Left ventricle myocardium inferior (tissue), 1 donor: ENCODE data around the gene WIZ. TPM values are rescaled to one million over a fixed set of nuclear protein-coding genes. Genes with fewer than 3 reads are reported as not detected.

Source experiments
- DNase-seq: peaks from one replicate; pipeline ENCODE4 v3.0.0-alpha.2; 2020
- H3K27ac ChIP-seq: fragments of 200-600 bp; replicated peaks from 2 replicates; pipeline ENCODE4 v1.8.0; 2021
- H3K27me3 ChIP-seq: fragments of 200-600 bp; 2 replicates; pipeline ENCODE4 v1.8.0; 2021; ENCODE audit warnings: low read depth
- H3K36me3 ChIP-seq: fragments of 200-600 bp; 2 replicates; pipeline ENCODE4 v1.8.0; 2021
- H3K4me1 ChIP-seq: fragments of 200-600 bp; 2 replicates; pipeline ENCODE4 v1.8.0; 2021
- H3K4me3 ChIP-seq: fragments of 200-600 bp; 2 replicates; pipeline ENCODE4 v1.8.0; 2021; ENCODE audit warnings: mild to moderate bottlenecking, moderate library complexity
- H3K9me3 ChIP-seq: fragments of 200-600 bp; replicated peaks from 2 replicates; pipeline ENCODE4 v1.8.0; 2021
- intact Hi-C: fragments of 100-400 bp; cut with micrococcal nuclease; formaldehyde crosslinking; loops from one replicate; pipeline ENCODE4 v1.11.0; 2022
- total RNA-seq: library from RNA; stranded (reverse); fragmentation: NEBNext Ultra II Directional; extraction: Animal tissue kit (Norgen Biotek cat#: 25700); gene quantifications from one replicate; pipeline ENCODE4 v1.2.1, GENCODE V29; 2021
- TF ChIP-seq, protein P1 (sequence below): fragments of 200-600 bp; IDR thresholded peaks from 2 replicates; pipeline ENCODE4 v1.8.0; 2021; ENCODE audit warnings: antibody characterized with exemption, mild to moderate bottlenecking, borderline replicate concordance
- donor health status: DM: no; HTN: yes; CAD: no; lungs with severe emphysema.

WIZ gene
- total RNA-seq, 1 donor from 2014 or later: 25.3 TPM

DNA sequence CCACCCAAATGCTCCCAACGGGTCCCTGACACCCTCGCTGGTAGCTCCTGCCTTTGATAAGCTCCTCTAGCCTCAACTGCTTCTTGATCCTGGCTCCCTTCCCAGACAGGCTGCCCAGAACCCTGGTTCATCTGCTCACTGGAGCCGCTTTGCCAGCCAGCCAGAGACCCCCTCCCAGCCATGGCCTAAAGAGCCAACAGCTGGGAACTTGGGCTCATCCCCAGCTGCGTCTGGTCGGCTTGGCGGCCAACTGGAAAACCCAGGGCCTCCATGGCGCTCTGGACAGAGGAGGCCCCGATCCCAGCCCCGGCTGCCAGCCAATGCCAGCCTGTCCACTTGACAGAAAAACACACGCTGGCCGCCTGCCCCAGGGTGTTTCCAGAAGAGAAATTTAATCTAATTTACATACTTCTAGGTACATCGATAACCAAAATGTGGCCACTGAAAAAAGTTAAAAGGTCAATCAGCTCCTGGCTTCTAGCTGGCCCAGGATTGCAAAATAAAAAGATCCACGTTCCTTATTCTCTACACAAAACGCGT, 28.0 kb downstream of the WIZ start:
- H3K4me3 ChIP-seq: peak overlapping the region; percentile 14

DNA sequence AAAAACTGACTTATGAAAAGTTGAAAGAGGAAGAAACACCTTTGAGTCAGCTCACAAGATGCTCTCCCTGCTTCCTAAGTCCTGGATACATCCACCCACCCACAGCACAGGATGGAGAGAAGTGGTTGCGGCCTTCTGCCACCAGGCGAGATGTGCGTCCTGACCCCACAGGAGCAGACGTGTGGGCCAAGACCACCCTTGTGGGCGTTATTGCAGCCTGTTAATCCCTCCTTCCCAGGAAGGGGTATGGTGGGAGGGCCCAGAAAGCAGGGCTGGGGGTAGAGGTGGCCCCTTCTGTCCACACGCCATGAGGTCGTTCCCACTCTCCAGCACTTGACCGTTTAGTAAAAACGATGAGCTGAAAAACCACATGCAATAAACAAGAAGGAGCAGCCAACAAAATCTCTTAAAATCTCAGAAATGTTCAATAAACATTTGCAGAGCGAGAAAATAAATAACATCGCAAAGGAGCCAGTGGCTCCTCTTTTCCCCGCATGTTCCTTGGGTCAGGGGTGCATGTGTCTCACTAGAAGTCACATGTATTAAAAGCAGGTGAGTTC, 28.5 kb downstream of the WIZ start:
- peaks cover 54% of the 10 kb centered on the region for H3K4me1 ChIP-seq
- H3K4me3 ChIP-seq: no peak overlapping the region
- intact Hi-C loops: no loop called here
- no peaks in the 10 kb centered on the region for H3K27me3 ChIP-seq
- TF ChIP-seq, protein P1, sequence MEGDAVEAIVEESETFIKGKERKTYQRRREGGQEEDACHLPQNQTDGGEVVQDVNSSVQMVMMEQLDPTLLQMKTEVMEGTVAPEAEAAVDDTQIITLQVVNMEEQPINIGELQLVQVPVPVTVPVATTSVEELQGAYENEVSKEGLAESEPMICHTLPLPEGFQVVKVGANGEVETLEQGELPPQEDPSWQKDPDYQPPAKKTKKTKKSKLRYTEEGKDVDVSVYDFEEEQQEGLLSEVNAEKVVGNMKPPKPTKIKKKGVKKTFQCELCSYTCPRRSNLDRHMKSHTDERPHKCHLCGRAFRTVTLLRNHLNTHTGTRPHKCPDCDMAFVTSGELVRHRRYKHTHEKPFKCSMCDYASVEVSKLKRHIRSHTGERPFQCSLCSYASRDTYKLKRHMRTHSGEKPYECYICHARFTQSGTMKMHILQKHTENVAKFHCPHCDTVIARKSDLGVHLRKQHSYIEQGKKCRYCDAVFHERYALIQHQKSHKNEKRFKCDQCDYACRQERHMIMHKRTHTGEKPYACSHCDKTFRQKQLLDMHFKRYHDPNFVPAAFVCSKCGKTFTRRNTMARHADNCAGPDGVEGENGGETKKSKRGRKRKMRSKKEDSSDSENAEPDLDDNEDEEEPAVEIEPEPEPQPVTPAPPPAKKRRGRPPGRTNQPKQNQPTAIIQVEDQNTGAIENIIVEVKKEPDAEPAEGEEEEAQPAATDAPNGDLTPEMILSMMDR: no peak
- peaks cover 7% of the 10 kb centered on the region for H3K9me3 ChIP-seq
- DNase-seq: no peak
- H3K36me3 ChIP-seq: peaks cover 37% of the 10 kb centered on the region
- peak overlapping the region; percentile 63 for H3K27ac ChIP-seq

More for the DNA sequence above, 28.0 kb downstream of the WIZ start:
- TF ChIP-seq, protein P1: no peak
- Histone ChIP-seq H3K36me3 (peaks cover 43% of the 10 kb centered on the region), H3K27ac (peak overlapping the region; percentile 63), H3K27me3 (no peaks in the 10 kb centered on the region), H3K9me3 (peaks cover 7% of the 10 kb centered on the region), H3K4me1 (peaks cover 48% of the 10 kb centered on the region)
- intact Hi-C loops: no loop called here
- peak; percentile 67 for DNase-seq

DNA sequence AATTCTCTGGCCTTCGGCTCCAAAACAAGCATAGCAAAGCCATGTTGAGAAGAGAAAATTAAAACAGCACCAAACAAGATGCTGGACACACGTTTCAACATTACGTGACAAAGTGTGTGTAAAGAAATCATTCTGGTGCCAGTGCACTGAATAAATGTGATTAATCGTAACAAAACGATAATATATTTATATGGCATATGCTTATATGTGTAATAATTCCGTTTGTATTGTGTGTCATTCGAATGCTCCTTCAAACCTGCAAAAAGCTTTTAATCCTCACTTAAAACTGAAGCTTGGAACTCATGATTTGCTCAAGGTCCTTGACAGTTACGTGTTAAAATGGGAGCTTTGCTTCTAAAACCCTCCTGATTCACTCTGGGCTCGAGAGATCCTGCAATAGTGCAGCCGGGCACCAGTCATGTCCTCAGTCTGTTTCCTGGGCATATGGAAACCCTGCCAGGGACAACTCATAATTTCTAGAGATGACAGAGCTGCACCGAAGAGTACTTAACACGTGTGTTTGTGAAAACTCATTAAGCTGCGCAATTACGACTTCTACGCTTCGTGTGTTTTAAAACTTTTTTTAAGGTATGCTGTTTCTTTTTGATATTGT, 30.2 kb downstream of the WIZ start:
- peaks cover 7% of the 10 kb centered on the region for H3K9me3 ChIP-seq
- TF ChIP-seq, protein P1: peak; percentile 12
- H3K4me1 ChIP-seq: peaks cover 71% of the 10 kb centered on the region
- no peaks in the 10 kb centered on the region for H3K27me3 ChIP-seq
- peak overlapping the region; percentile 96 for H3K4me3 ChIP-seq
- peak overlapping the region; percentile 66 for H3K27ac ChIP-seq
- intact Hi-C loops: no loop called here
- DNase-seq: no peak
- peaks cover 36% of the 10 kb centered on the region for H3K36me3 ChIP-seq

DNA sequence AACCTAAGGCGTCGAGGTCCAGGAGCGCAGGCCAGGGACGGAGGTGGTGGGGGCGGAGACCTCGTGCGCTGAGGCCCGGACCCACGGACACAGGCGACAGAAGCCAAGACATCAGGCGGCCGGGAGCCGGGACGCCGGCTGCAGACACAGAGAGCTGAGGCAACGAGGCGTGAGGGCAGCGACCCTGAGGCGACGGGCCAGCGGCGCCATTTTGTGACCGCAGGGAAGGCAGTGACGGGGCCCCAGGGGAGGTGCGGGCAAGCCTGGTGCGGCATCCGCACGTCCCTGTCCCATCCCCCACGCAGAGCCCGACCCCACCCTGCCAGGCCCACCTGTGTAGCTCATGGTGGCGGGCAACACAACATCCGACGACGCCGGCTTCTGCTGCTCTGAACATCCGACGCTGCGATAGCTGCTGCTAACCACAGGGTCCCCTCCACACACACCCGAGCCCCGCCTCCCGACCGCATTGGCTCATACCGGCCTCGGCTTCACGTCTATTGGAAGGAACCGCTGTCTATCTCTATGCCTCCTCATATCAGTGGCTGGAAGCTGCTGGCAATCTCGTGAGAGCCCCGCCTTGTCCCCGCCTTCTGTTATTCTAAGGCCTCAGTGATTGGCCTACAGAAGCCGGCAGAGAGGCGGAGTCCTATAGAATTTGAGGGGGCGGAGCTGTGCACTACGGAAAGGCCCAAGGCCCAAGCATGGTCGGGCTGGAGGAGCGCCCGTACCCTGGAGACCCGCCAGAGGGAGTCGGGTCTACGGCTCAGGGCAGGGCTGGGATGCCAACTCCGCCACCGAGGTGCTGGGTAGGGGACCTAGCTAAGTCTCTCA, 31.0 kb downstream of the WIZ start, which contains the start of gene AKAP8L:
AKAP8L (minus strand) TSS at position 410 of the 834 bp plus-strand sequence; CDS start at position 345, 65 bp downstream.
- Histone ChIP-seq H3K9me3 (peaks cover 7% of the 10 kb centered on the region), H3K36me3 (peaks cover 29% of the 10 kb centered on the region), H3K4me1 (peaks cover 78% of the 10 kb centered on the region), H3K27ac (peak within 1 kb of the TSS; percentile 93), H3K27me3 (no peaks in the 10 kb centered on the region), H3K4me3 (peak within 1 kb of the TSS; percentile 96)
- peak; percentile 99 for DNase-seq
- TF ChIP-seq, protein P1: peak; percentile 81
- intact Hi-C loops: no loop called here

DNA sequence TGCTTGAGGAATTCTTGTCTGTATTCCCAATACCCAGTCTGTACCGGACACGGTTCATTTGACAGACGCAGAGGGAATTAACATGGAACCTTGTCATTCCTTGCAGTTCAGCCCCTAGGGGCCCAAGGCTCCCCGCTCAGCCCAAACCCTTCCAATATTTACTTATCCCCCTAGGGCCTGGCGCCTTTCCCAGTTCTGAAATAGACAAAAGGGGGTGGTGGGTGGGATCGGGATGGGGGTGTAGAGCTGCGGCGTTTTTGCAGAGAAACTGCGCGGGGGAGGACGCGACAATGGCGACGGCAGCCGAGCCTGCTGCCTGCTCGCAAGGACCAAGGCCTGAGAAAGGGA, 31.6 kb downstream of the WIZ start:
- TF ChIP-seq, protein P1: no peak
- no peak for DNase-seq

More for the DNA sequence above, 31.6 kb downstream of the WIZ start:
- Histone ChIP-seq H3K4me3 (peak overlapping the region; percentile 96), H3K36me3 (peaks cover 23% of the 10 kb centered on the region), H3K4me1 (peaks cover 84% of the 10 kb centered on the region), H3K9me3 (peaks cover 4% of the 10 kb centered on the region), H3K27me3 (no peaks in the 10 kb centered on the region), H3K27ac (peak overlapping the region; percentile 93)
- intact Hi-C loops: no loop called here
